Osteoblast (primary cell): ENCODE data around the gene MMP24OS. TPM values are rescaled to one million over a fixed set of nuclear protein-coding genes. Genes with fewer than 3 reads are reported as not detected.

Experiments
- DNase-seq: peaks from one replicate; pipeline ENCODE4 v3.0.0; 2011; ENCODE audit warnings: low spot score, mixed read lengths; ENCODE audit not compliant: insufficient read length; ENCODE audit errors: missing footprints
- H2AFZ ChIP-seq: 2 replicates; pipeline ENCODE4 v1.6.0; 2011; ENCODE audit warnings: mild to moderate bottlenecking, low read length
- H3K27ac ChIP-seq: 2 replicates; pipeline ENCODE4 v1.5.1; 2011; ENCODE audit warnings: mild to moderate bottlenecking, low read depth, low read length, moderate library complexity
- H3K27me3 ChIP-seq: 2 replicates; pipeline ENCODE4 v1.6.0; 2012; ENCODE audit warnings: mild to moderate bottlenecking, control low read depth, inconsistent platforms, low read length, moderate library complexity; ENCODE audit not compliant: insufficient read depth
- H3K36me3 ChIP-seq: 2 replicates; pipeline ENCODE4 v1.5.1; 2011; ENCODE audit warnings: mild to moderate bottlenecking, low read length, control low read depth, moderate library complexity; ENCODE audit not compliant: insufficient read depth
- H3K4me1 ChIP-seq: 2 replicates; pipeline ENCODE4 v1.5.1; 2011; ENCODE audit warnings: mild to moderate bottlenecking, low read length, control low read depth, moderate library complexity; ENCODE audit not compliant: insufficient read depth
- H3K4me2 ChIP-seq: 2 replicates; pipeline ENCODE4 v1.6.0; 2011; ENCODE audit warnings: mild to moderate bottlenecking, low read length; ENCODE audit not compliant: insufficient read depth
- H3K4me3 ChIP-seq: fragments of 200-600 bp; sonication (generic); 3 replicates; pipeline ENCODE4 v1.5.1; 2012; ENCODE audit warnings: mild to moderate bottlenecking, low read length, inconsistent platforms; ENCODE audit not compliant: insufficient read depth
- H3K79me2 ChIP-seq: 2 replicates; pipeline ENCODE4 v1.6.0; 2012; ENCODE audit warnings: mild to moderate bottlenecking, low read length, control low read depth, inconsistent platforms; ENCODE audit not compliant: insufficient read depth
- H3K9me3 ChIP-seq: 2 replicates; pipeline ENCODE4 v1.5.1; 2011; ENCODE audit warnings: low read depth, low read length, control low read depth
- H4K20me1 ChIP-seq: 2 replicates; pipeline ENCODE4 v1.6.0; 2012; ENCODE audit warnings: mild to moderate bottlenecking, low read length, control low read depth; ENCODE audit not compliant: insufficient read depth
- CTCF ChIP-seq: IDR thresholded peaks from 2 replicates; pipeline ENCODE4 v1.5.1; 2011; ENCODE audit warnings: mild to moderate bottlenecking, low read depth, low read length, moderate library complexity; ENCODE audit errors: extremely low read depth
- total RNA-seq: library from RNA; depleted of rRNA; stranded (reverse); fragments of >200 nt; gene quantifications from 2 replicates; pipeline ENCODE4 v1.2.3, GENCODE V29; 2012

MMP24OS gene
- total RNA-seq, 1 donor: 22.1 TPM

- H3K79me2 ChIP-seq: no peaks in the 10 kb centered on the region
- no peak for TF ChIP-seq CTCF
- H3K4me1 ChIP-seq: peaks cover 5% of the 10 kb centered on the region
- H3K27ac ChIP-seq: no peak overlapping the region
- H3K27me3 ChIP-seq: peaks cover 3% of the 10 kb centered on the region
- no peaks in the 10 kb centered on the region for H3K36me3 ChIP-seq
- H4K20me1 ChIP-seq: no peaks in the 10 kb centered on the region
- H3K9me3 ChIP-seq: no peaks in the 10 kb centered on the region
- H3K4me2 ChIP-seq: no peak overlapping the region
- H2AFZ ChIP-seq: no peak overlapping the region
- no peak overlapping the region for H3K4me3 ChIP-seq
- DNase-seq: peak; percentile 86
Observed at GRCh38 chr20:35292504-35293285, 14.8 kb upstream of the MMP24OS start.

DNA sequence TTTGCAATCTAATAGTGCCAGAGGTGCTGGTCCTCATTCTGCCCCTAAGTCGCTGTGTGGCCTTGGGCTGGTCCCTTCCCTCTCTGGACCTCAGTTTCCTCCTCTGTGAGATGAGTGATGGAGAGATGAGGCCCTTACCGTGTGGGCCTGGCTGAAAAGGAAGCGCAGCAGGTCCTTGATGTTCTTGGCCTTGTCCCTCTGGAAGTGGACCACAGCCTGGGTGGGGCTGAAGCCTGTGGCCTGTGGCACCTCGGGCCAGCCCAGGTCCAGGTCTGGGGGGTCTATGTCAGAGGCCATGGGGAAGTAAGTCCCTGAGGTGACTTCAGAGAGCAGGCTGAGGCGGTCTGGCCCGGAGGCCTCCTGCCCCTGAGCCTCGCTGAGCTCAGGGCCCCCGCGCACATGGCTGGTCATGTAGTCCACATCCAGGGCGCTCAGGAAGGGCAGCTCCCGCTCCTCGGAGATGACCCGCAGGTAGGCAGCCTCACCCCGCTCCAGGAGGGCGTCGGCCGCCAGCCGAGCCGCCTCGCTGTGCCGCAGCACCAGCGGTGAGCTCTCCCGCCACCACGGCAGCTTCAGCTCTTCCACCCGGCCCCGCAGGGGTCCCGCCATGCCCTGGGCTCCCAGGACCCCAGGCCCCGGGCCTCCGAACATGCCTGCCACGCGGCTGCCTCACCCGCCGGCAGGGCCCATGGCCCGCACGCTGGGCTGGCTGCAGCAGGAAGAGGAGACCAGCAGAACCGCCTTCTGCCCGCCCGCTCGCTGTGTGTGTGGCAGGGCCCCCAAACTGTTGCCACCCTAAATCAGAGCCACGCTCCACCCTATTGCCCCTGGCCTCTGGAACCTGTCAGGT is 14.0 kb upstream of the MMP24OS start, which contains the start of gene FAM83C:
TSS of gene FAM83C (minus strand) at position 772 of the 850 bp plus-strand sequence. CDS start at position 651, 121 bp downstream.
- Histone ChIP-seq H3K4me3 (no peak within 1 kb of the TSS), H3K4me1 (no peaks in the 10 kb centered on the region), H3K9me3 (no peaks in the 10 kb centered on the region), H3K27ac (no peak within 1 kb of the TSS), H3K4me2 (no peak within 1 kb of the TSS), H4K20me1 (no peaks in the 10 kb centered on the region), H3K27me3 (peaks cover 3% of the 10 kb centered on the region), H3K36me3 (no peaks in the 10 kb centered on the region), H2AFZ (no peak within 1 kb of the TSS), H3K79me2 (no peaks in the 10 kb centered on the region)
- peak; percentile 55 for DNase-seq
- TF ChIP-seq CTCF: no peak

- H3K9me3 ChIP-seq: no peaks in the 10 kb centered on the region
- H2AFZ ChIP-seq: no peak overlapping the region
- H3K27me3 ChIP-seq: peaks cover 3% of the 10 kb centered on the region
- peak; percentile 74 for DNase-seq
- no peaks in the 10 kb centered on the region for H3K79me2 ChIP-seq
- H3K4me2 ChIP-seq: no peak overlapping the region
- no peak for TF ChIP-seq CTCF
- no peak overlapping the region for H3K27ac ChIP-seq
- no peak overlapping the region for H3K4me3 ChIP-seq
- no peaks in the 10 kb centered on the region for H4K20me1 ChIP-seq
- no peaks in the 10 kb centered on the region for H3K36me3 ChIP-seq
- no peaks in the 10 kb centered on the region for H3K4me1 ChIP-seq
Observed at GRCh38 chr20:35290887-35291417, 13.0 kb upstream of the MMP24OS start.
